ENCODE data around the gene DOCK11.

Gene DOCK11

DNA sequence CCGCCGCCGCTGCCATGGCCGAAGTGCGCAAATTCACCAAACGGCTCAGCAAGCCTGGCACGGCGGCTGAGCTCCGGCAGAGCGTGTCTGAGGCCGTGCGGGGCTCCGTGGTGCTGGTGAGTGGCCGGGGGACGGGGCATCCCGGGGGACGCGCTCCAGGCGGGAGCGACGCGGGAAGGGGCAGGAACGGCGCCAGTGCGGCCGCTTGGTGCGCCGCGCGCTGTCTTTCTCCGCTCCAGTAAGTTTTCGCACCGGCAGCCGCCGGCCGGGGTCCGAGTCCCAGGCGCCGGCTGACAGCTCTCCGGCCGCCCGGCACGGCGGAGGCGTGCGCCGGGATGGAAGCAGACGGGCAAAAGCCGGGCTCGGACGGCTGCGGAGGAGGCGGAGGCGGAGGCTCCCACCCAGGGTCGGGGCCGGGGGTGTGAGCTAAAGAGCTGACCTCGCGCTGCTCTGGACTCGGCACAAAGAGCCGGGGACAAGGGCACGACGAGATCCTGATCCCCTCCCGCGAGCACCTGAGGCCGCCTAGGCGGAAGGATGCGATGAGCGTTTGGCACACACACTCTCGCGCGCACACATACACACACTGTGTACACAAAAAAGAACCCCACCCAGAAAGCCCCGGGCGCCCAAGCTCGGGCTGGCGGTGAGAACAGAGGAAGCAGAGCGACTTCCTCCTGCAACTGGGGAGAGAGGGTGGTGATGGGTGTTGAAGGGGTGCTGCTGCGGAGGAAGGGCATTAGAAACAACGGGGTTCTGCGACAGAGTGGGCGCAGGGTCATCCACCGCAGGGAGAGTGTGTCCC lies 545 bp downstream of the DOCK11 start (continued):
- TF ChIP-seq ZNF341 (tag by site-specific recombination; IDR thresholded peaks at IDR 0.05; ENCODE audit: low read depth) (peak; percentile 58), KLF9 (tag by site-specific recombination; IDR thresholded peaks at IDR 0.05; ENCODE audit: low read depth) (no peak; the same call in 1 of the 2 replicates), ZNF488 (tag by site-specific recombination; IDR thresholded peaks at IDR 0.05) (no peak), SP3 (tag by site-specific recombination; IDR thresholded peaks at IDR 0.05) (0 out of 2 replicates have a peak, but pooled peaks have one; percentile 10), ZNF155 (tag by site-specific recombination; IDR thresholded peaks at IDR 0.05) (no peak), YY1 (tag by site-specific recombination; IDR thresholded peaks at IDR 0.05) (no peak), ZNF366 (tag by site-specific recombination; conservative IDR thresholded peaks at IDR 0.05) (no peak), ZNF214 (tag by site-specific recombination; IDR thresholded peaks at IDR 0.05; ENCODE audit: borderline replicate concordance) (no peak), ZNF23 (tag by site-specific recombination; IDR thresholded peaks at IDR 0.05; ENCODE audit: borderline replicate concordance) (no peak), ZNF830 (tag by site-specific recombination; IDR thresholded peaks at IDR 0.05; ENCODE audit: low read depth) (no peak), ZNF530 (tag by site-specific recombination; IDR thresholded peaks at IDR 0.05; ENCODE audit: low read depth) (no peak), ZNF623 (tag by site-specific recombination; IDR thresholded peaks at IDR 0.05) (no peak), ELK4 (IDR thresholded peaks at IDR 0.05; ENCODE audit: borderline replicate concordance, low read depth, low read length) (no peak), ZBTB21 (tag by site-specific recombination; IDR thresholded peaks at IDR 0.05) (no peak), ZNF202 (tag by site-specific recombination; IDR thresholded peaks at IDR 0.05; ENCODE audit: borderline replicate concordance) (no peak), ZBTB49 (tag by site-specific recombination; IDR thresholded peaks at IDR 0.05; ENCODE audit: low read depth) (no peak), ZNF184 (tag by site-specific recombination; IDR thresholded peaks at IDR 0.05) (no peak), ZNF791 (tag by site-specific recombination; IDR thresholded peaks at IDR 0.05) (no peak), ZNF24 (tag by site-specific recombination; IDR thresholded peaks at IDR 0.05) (no peak), OVOL3 (tag by site-specific recombination; IDR thresholded peaks at IDR 0.05) (no peak), ZNF626 (tag by site-specific recombination; IDR thresholded peaks at IDR 0.05) (no peak)
- TF ChIP-seq, protein P1, sequence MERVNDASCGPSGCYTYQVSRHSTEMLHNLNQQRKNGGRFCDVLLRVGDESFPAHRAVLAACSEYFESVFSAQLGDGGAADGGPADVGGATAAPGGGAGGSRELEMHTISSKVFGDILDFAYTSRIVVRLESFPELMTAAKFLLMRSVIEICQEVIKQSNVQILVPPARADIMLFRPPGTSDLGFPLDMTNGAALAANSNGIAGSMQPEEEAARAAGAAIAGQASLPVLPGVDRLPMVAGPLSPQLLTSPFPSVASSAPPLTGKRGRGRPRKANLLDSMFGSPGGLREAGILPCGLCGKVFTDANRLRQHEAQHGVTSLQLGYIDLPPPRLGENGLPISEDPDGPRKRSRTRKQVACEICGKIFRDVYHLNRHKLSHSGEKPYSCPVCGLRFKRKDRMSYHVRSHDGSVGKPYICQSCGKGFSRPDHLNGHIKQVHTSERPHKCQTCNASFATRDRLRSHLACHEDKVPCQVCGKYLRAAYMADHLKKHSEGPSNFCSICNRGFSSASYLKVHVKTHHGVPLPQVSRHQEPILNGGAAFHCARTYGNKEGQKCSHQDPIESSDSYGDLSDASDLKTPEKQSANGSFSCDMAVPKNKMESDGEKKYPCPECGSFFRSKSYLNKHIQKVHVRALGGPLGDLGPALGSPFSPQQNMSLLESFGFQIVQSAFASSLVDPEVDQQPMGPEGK (tag by site-specific recombination; IDR thresholded peaks at IDR 0.05): peak; percentile 65
- TF ChIP-seq, protein P2, sequence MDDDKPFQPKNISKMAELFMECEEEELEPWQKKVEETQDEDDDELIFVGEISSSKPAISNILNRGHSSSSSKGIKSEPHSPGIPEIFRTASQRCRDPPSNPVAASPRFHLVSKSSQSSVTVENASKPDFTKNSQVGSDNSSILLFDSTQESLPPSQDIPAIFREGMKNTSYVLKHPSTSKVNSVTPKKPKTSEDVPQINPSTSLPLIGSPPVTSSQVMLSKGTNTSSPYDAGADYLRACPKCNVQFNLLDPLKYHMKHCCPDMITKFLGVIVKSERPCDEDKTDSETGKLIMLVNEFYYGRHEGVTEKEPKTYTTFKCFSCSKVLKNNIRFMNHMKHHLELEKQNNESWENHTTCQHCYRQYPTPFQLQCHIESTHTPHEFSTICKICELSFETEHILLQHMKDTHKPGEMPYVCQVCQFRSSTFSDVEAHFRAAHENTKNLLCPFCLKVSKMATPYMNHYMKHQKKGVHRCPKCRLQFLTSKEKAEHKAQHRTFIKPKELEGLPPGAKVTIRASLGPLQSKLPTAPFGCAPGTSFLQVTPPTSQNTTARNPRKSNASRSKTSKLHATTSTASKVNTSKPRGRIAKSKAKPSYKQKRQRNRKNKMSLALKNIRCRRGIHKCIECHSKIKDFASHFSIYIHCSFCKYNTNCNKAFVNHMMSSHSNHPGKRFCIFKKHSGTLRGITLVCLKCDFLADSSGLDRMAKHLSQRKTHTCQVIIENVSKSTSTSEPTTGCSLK (tag by site-specific recombination; IDR thresholded peaks at IDR 0.05): no peak
- TF ChIP-seq, protein P3, sequence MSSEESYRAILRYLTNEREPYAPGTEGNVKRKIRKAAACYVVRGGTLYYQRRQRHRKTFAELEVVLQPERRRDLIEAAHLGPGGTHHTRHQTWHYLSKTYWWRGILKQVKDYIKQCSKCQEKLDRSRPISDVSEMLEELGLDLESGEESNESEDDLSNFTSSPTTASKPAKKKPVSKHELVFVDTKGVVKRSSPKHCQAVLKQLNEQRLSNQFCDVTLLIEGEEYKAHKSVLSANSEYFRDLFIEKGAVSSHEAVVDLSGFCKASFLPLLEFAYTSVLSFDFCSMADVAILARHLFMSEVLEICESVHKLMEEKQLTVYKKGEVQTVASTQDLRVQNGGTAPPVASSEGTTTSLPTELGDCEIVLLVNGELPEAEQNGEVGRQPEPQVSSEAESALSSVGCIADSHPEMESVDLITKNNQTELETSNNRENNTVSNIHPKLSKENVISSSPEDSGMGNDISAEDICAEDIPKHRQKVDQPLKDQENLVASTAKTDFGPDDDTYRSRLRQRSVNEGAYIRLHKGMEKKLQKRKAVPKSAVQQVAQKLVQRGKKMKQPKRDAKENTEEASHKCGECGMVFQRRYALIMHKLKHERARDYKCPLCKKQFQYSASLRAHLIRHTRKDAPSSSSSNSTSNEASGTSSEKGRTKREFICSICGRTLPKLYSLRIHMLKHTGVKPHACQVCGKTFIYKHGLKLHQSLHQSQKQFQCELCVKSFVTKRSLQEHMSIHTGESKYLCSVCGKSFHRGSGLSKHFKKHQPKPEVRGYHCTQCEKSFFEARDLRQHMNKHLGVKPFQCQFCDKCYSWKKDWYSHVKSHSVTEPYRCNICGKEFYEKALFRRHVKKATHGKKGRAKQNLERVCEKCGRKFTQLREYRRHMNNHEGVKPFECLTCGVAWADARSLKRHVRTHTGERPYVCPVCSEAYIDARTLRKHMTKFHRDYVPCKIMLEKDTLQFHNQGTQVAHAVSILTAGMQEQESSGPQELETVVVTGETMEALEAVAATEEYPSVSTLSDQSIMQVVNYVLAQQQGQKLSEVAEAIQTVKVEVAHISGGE (tag by site-specific recombination; conservative IDR thresholded peaks at IDR 0.05; ENCODE audit: low read depth): peak; percentile 36; the same call in 1 of the 2 replicates

Data from HEK293 (cell line).